ENCODE data around the gene KCNG2. TPM values are rescaled to one million over a fixed set of nuclear protein-coding genes. Genes with fewer than 3 reads are reported as not detected.

Gene KCNG2
- total and polyA plus RNA-seq, 2 donors (not counting 1 experiment from before 2014, with no cell fraction given) = not detected

GRCh38 chr18:79921984-79922965, 124.5 kb downstream of the KCNG2 start:
- ATAC-seq (ENCODE audit: low read depth) (no peak), DNase-seq (peak; percentile 14)
- peaks cover 76% of the 10 kb centered on the region for H3K79me2 ChIP-seq (ENCODE audit: control insufficient read depth, insufficient read depth, low read length)

More at GRCh38 chr18:79921984-79922965, 124.5 kb downstream of the KCNG2 start:
- Histone ChIP-seq H4K20me1 (ENCODE audit: control insufficient read depth, insufficient read depth, low read length, poor library complexity, severe bottlenecking) (peaks cover 65% of the 10 kb centered on the region), H3K9me3 (ENCODE audit: control extremely low read depth in 1 of 3, control insufficient read depth in 2 of 3, insufficient read depth in 1 of 3, low read length in 2 of 3) (peaks cover 0 to 19% (median 0%) of the 10 kb centered on the region in 3 donors), H3K4me2 (replicated peaks; ENCODE audit: low read depth, low read length, poor library complexity, severe bottlenecking) (no peak overlapping the region), H3K9ac (ENCODE audit: low read length) (no peak overlapping the region), H3K36me3 (replicated peaks in 1 of 2; ENCODE audit: control extremely low read depth in 1 of 2, control insufficient read depth in 1 of 2, extremely low read depth in 1 of 2, insufficient read depth in 2 of 2, low read length in 1 of 2) (peaks cover 0 to 48% of the 10 kb centered on the region in 2 experiments), H2AFZ (ENCODE audit: insufficient read depth, low read depth, low read length, poor library complexity, severe bottlenecking) (no peak overlapping the region), H3K27ac (ENCODE audit: low read length in 2 of 2) (no peak overlapping the region), H3K4me1 (ENCODE audit: control insufficient read depth in 2 of 2, insufficient read depth in 2 of 2, low read length in 2 of 2) (no peaks in the 10 kb centered on the region), H3K4me3 (ENCODE audit: control extremely low read depth in 1 of 5, extremely low read depth in 1 of 5, insufficient read depth in 1 of 5, low read depth in 2 of 5, low read length in 4 of 5) (no peak overlapping the region), H3K27me3 (replicated peaks in 1 of 4; ENCODE audit: control extremely low read depth in 1 of 4, control insufficient read depth in 3 of 4, insufficient read depth in 4 of 4, low read length in 3 of 4) (no peaks in the 10 kb centered on the region)
- intact Hi-C loops (cut with micrococcal nuclease) = no loop called here
- TF ChIP-seq CTCF (IDR thresholded peaks at IDR 0.05) (no peak), EZH2 (IDR thresholded peaks at IDR 0.05; ENCODE audit: borderline replicate concordance, insufficient read depth, low read depth, low read length, poor library complexity, severe bottlenecking) (no peak)
- H3K27ac Mint-ChIP-seq = no peak overlapping the region
- POLR2A ChIA-PET = no interaction called here
- H3K27me3 Mint-ChIP-seq = no peaks in the 10 kb centered on the region
- no peaks in the 10 kb centered on the region for H3K4me1 Mint-ChIP-seq
- no peak overlapping the region for H3K4me3 Mint-ChIP-seq
- WGBS (ENCODE audit: insufficient coverage) = 99% methylated on average over 20 of the region's 24 CpGs
- CTCF ChIA-PET = no interaction called here
- no peaks in the 10 kb centered on the region for H3K9me3 Mint-ChIP-seq (ENCODE audit: insufficient read depth)
